Endothelial cell of umbilical vein (primary cell): Measurements from ENCODE around the gene SEMA5A.

Source experiments
- CTCF ChIP-seq, 2 donors: IDR thresholded peaks; 1 replicate in 1 of 2; 2 replicates in 1 of 2; pipeline ENCODE4 v1.5.1; 2011; ENCODE audit warnings: low read length in 2 of 2, mild to moderate bottlenecking in 2 of 2, moderate library complexity in 2 of 2, control low read depth in 1 of 2, inconsistent platforms in 1 of 2, low read depth in 1 of 2; ENCODE audit not compliant: insufficient read depth in 1 of 2; ENCODE audit errors: extremely low read depth in 1 of 2
- EZH2 ChIP-seq: IDR thresholded peaks from 2 replicates; pipeline ENCODE4 v1.6.1; 2012; ENCODE audit warnings: borderline replicate concordance, low read depth, mild to moderate bottlenecking, moderate library complexity, low read length, inconsistent platforms; ENCODE audit not compliant: severe bottlenecking
- FOS ChIP-seq: IDR thresholded peaks from 2 replicates; pipeline ENCODE4 v1.6.1; 2011; ENCODE audit warnings: mild to moderate bottlenecking, low read length, moderate library complexity, borderline replicate concordance; ENCODE audit not compliant: insufficient read depth
- MAX ChIP-seq: IDR thresholded peaks from 2 replicates; pipeline ENCODE4 v1.6.1; 2011; ENCODE audit not compliant: insufficient read depth, insufficient read length
- MYC ChIP-seq: IDR thresholded peaks from one replicate; pipeline ENCODE4 v1.6.1; 2011; ENCODE audit warnings: mild to moderate bottlenecking, low read depth, low read length
- POLR2A ChIP-seq: IDR thresholded peaks from 2 replicates; pipeline ENCODE4 v1.6.1; 2012; ENCODE audit warnings: low read depth, mild to moderate bottlenecking, control low read depth, low read length

DNA sequence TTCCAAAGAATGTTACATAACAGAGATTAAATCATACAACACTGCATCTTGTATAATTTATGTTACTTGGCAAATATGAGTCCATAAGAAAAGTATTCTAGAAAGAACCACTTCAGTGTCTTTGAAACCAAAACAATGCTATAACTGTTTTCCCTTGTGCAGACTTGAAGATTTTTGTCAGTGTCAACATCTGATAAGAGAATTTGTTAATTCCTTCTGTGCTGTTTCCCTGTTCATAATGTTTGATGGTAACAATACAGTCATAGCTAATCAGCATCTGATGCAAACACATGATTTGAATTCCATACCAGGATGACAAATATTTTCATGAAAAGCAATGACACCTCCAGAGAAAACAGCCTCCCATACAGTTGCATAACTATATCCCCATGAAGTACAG lies 306.8 kb downstream of the SEMA5A start:
- TF ChIP-seq CTCF (IDR thresholded peaks at IDR 0.05; ENCODE audit: extremely low read depth in 1 of 2, insufficient read depth in 1 of 2, low read depth in 1 of 2, low read length in 2 of 2) (no peak), FOS (no peak), POLR2A (no peak), EZH2 (no peak), MAX (no peak), MYC (no peak)
